HEK293 (cell line): ENCODE measurements around the gene MTX1.

Source experiments
- CTCF ChIA-PET: fragments of 350-600 bp; formaldehyde crosslinking; extraction: SDS; loops from one replicate; lab custom pipeline; 2021; ENCODE audit warnings: antibody characterized with exemption; lab: Yijun Ruan, JAX
- POLR2A ChIA-PET: fragments of 300-600 bp; formaldehyde crosslinking; extraction: SDS; loops from one replicate; lab custom pipeline; 2020; ENCODE audit warnings: antibody characterized with exemption, inconsistent platforms; lab: Yijun Ruan, JAX
- H3K27ac ChIP-seq: fragments of 200-500 bp; sonication (Bioruptor generic); 2 replicates; pipeline ENCODE4 v1.5.1; 2014; ENCODE audit warnings: low read depth, low read length, control low read depth, inconsistent platforms; ENCODE audit errors: extremely low read depth
- H3K36me3 ChIP-seq, 2 experiments: fragments of 200-500 bp in 1 of 2; sonication (Bioruptor generic) in 1 of 2; 1 replicate in 1 of 2; 2 replicates in 1 of 2; pipeline ENCODE4 v1.5.1; 2014 to 2017; ENCODE audit warnings: inconsistent platforms in 2 of 2, low read length in 2 of 2; ENCODE audit not compliant: control insufficient read depth in 2 of 2, insufficient read depth in 1 of 2
- H3K4me1 ChIP-seq: fragments of 200-500 bp; sonication (Bioruptor generic); 2 replicates; pipeline ENCODE4 v1.5.1; 2014; ENCODE audit warnings: mild to moderate bottlenecking, low read length, inconsistent platforms; ENCODE audit not compliant: control insufficient read depth, insufficient read depth
- H3K4me3 ChIP-seq: 2 replicates; pipeline ENCODE4 v1.5.1; 2011; ENCODE audit warnings: low read depth, mild to moderate bottlenecking, control low read depth, low read length, moderate library complexity
- H3K9me3 ChIP-seq: fragments of 200-500 bp; sonication (Bioruptor generic); 2 replicates; pipeline ENCODE4 v1.5.1; 2014; ENCODE audit warnings: low read depth, low read length, inconsistent platforms; ENCODE audit not compliant: control insufficient read depth, insufficient read depth
- GLIS1 ChIP-seq: fragments of 450-650 bp; formaldehyde crosslinking; IDR thresholded peaks from 2 replicates; pipeline ENCODE4 v1.5.1; 2016; ENCODE audit warnings: missing biosample characterization, missing genetic modification characterization
- KLF7 ChIP-seq: fragments of 450-650 bp; formaldehyde crosslinking; IDR thresholded peaks from 2 replicates; pipeline ENCODE4 v1.5.1; 2016; ENCODE audit warnings: missing biosample characterization, missing genetic modification characterization, borderline replicate concordance
- SP3 ChIP-seq: fragments of 450-650 bp; formaldehyde crosslinking; IDR thresholded peaks from 2 replicates; pipeline ENCODE4 v1.5.1; 2016; ENCODE audit warnings: missing biosample characterization, missing genetic modification characterization
- ZBTB26 ChIP-seq: fragments of 450-650 bp; formaldehyde crosslinking; optimal IDR thresholded peaks from 2 replicates; pipeline ENCODE3; 2016; ENCODE audit warnings: missing biosample characterization, mild to moderate bottlenecking, missing genetic modification characterization
- ZBTB7A ChIP-seq: fragments of 450-650 bp; formaldehyde crosslinking; IDR thresholded peaks from 2 replicates; pipeline ENCODE4 v1.5.1; 2016; ENCODE audit warnings: low read depth, missing biosample characterization, missing genetic modification characterization
- ZBTB8A ChIP-seq: fragments of 450-650 bp; formaldehyde crosslinking; IDR thresholded peaks from 2 replicates; pipeline ENCODE4 v1.5.1; 2016; ENCODE audit warnings: missing biosample characterization, missing genetic modification characterization
- ZNF175 ChIP-seq: fragments of 450-650 bp; formaldehyde crosslinking; IDR thresholded peaks from 2 replicates; pipeline ENCODE4 v1.5.1; 2016; ENCODE audit warnings: missing biosample characterization, missing genetic modification characterization
- ZNF202 ChIP-seq: fragments of 450-650 bp; formaldehyde crosslinking; IDR thresholded peaks from 2 replicates; pipeline ENCODE4 v1.5.1; 2016; ENCODE audit warnings: missing biosample characterization, missing genetic modification characterization, borderline replicate concordance
- ZNF24 ChIP-seq: fragments of 450-650 bp; formaldehyde crosslinking; IDR thresholded peaks from 2 replicates; pipeline ENCODE4 v1.5.1; 2016; ENCODE audit warnings: missing biosample characterization, missing genetic modification characterization
- ZNF335 ChIP-seq: fragments of 450-650 bp; formaldehyde crosslinking; conservative IDR thresholded peaks from 2 replicates; pipeline ENCODE4 v1.5.1; 2016; ENCODE audit warnings: missing biosample characterization, missing genetic modification characterization
- ZNF366 ChIP-seq: fragments of 450-650 bp; formaldehyde crosslinking; conservative IDR thresholded peaks from 2 replicates; pipeline ENCODE4 v1.5.1; 2016; ENCODE audit warnings: missing biosample characterization, missing genetic modification characterization
- ZNF391 ChIP-seq: fragments of 450-650 bp; formaldehyde crosslinking; IDR thresholded peaks from 2 replicates; pipeline ENCODE4 v1.5.1; 2016; ENCODE audit warnings: low read depth, missing biosample characterization, missing genetic modification characterization, borderline replicate concordance
- ZNF398 ChIP-seq: fragments of 450-650 bp; formaldehyde crosslinking; IDR thresholded peaks from 2 replicates; pipeline ENCODE4 v1.5.1; 2017; ENCODE audit warnings: missing biosample characterization, missing genetic modification characterization
- ZNF501 ChIP-seq: fragments of 450-650 bp; formaldehyde crosslinking; IDR thresholded peaks from 2 replicates; pipeline ENCODE4 v1.5.1; 2016; ENCODE audit warnings: missing biosample characterization, missing genetic modification characterization
- ZNF558 ChIP-seq: fragments of 450-650 bp; formaldehyde crosslinking; IDR thresholded peaks from 2 replicates; pipeline ENCODE4 v1.5.1; 2016; ENCODE audit warnings: missing biosample characterization, missing genetic modification characterization
- ZNF600 ChIP-seq: fragments of 450-650 bp; formaldehyde crosslinking; IDR thresholded peaks from 2 replicates; pipeline ENCODE4 v1.5.1; 2016; ENCODE audit warnings: missing biosample characterization, missing genetic modification characterization
- ZNF610 ChIP-seq: fragments of 450-650 bp; formaldehyde crosslinking; IDR thresholded peaks from 2 replicates; pipeline ENCODE4 v1.5.1; 2016; ENCODE audit warnings: missing biosample characterization, missing genetic modification characterization, borderline replicate concordance
- ZNF629 ChIP-seq: fragments of 450-650 bp; formaldehyde crosslinking; IDR thresholded peaks from 2 replicates; pipeline ENCODE4 v1.5.1; 2017; ENCODE audit warnings: missing biosample characterization, missing genetic modification characterization
- ZNF791 ChIP-seq: fragments of 450-650 bp; formaldehyde crosslinking; IDR thresholded peaks from 2 replicates; pipeline ENCODE4 v1.5.1; 2016; ENCODE audit warnings: missing biosample characterization, missing genetic modification characterization
- TF ChIP-seq, protein P1 (sequence below): fragments of 450-650 bp; formaldehyde crosslinking; IDR thresholded peaks from 2 replicates; pipeline ENCODE4 v1.5.1; 2016; ENCODE audit warnings: missing biosample characterization, missing genetic modification characterization
- TF ChIP-seq, protein P2 (sequence below): fragments of 450-650 bp; formaldehyde crosslinking; IDR thresholded peaks from 2 replicates; pipeline ENCODE4 v1.5.1; 2016; ENCODE audit warnings: missing biosample characterization, missing genetic modification characterization
- TF ChIP-seq, protein P3 (sequence below): fragments of 450-650 bp; formaldehyde crosslinking; IDR thresholded peaks from 2 replicates; pipeline ENCODE4 v1.5.1; 2017; ENCODE audit warnings: missing biosample characterization, missing genetic modification characterization
- TF ChIP-seq, protein P4 (sequence below): fragments of 450-650 bp; formaldehyde crosslinking; IDR thresholded peaks from 2 replicates; pipeline ENCODE4 v1.5.1; 2016; ENCODE audit warnings: missing biosample characterization, missing genetic modification characterization

MTX1 gene

DNA sequence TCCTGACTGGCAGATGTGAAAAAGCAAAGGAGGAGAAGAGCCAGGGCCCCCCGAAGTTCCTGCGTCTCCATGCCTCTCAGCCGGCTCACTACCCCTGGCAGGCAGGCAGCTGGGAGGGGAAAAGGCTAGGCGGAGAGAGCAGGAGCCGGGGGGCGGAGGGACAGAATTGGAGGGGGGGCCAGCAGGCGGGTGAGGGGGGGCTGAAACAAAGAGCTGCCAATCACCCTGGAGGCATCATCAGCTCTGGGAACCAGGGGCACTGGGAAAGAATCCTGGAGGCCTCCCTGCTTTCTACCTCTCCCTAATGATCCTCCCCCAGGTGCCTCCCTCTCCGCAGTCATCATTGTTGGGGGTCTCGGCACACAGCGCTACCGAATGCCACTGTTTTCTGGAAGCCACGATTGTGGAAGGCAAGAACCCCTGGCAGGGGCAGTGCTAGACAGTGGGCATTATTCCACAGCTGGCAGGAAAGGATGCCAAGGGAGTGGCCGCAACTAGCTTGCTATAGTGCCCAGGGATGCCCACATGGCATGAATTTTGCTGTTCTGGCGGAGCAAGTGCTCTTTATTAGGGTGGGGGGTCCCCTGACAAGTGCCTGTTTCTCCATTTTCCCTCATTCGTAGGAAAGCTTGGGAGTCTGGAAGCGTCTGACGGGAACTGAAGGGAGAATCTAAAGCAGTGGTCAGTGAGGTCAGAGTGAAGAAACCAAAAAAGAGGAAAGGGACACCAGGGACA lies 522 bp upstream of the MTX1 start, which contains the start of gene THBS3 (continued):
- peak; percentile 49; the same call in 1 of the 2 replicates for TF ChIP-seq ZNF398 (tag by site-specific recombination)
- no peak for TF ChIP-seq ZNF24 (tag by site-specific recombination)
- TF ChIP-seq ZNF791 (tag by site-specific recombination): 0 out of 2 replicates have a peak, but pooled peaks have one; percentile 21
- TF ChIP-seq ZNF335: peak; percentile 96; the same call in 1 of the 2 replicates
- no peak for TF ChIP-seq ZNF366 (tag by site-specific recombination)
- no peak for TF ChIP-seq ZNF391

- CTCF ChIA-PET: interaction anchor here (0.6 to 3.6 kb wide), 5 partner anchors 16 to 723 kb away, joined by 3 to 28 read pairs (median 4); partner anchors contain the start of genes KRTCAP2 and TRIM46
- peak overlapping the region; percentile 98 for H3K4me3 ChIP-seq
- POLR2A ChIA-PET: interaction anchor here (0.5 to 1.8 kb wide), 8 partner anchors 8 to 589 kb away, joined by 3 to 7 read pairs (median 4); partner anchors contain the start of genes FDPS and KRTCAP2
- no peaks in the 10 kb centered on the region for H3K9me3 ChIP-seq
- TF ChIP-seq ZNF202 (no peak), ZNF600 (peak; percentile 70), ZNF558 (no peak), KLF7 (no peak), ZBTB8A (tag by site-specific recombination) (0 out of 2 replicates have a peak, but pooled peaks have one; percentile 2), ZNF501 (0 out of 2 replicates have a peak, but pooled peaks have one; percentile 13), ZNF610 (tag by site-specific recombination) (0 out of 2 replicates have a peak, but pooled peaks have one; percentile 9), ZNF175 (tag by site-specific recombination) (no peak), SP3 (tag by site-specific recombination) (0 out of 2 replicates have a peak, but pooled peaks have one; percentile 14), ZBTB7A (tag by site-specific recombination) (0 out of 2 replicates have a peak, but pooled peaks have one; percentile 88), ZBTB26 (tag by site-specific recombination) (no peak), GLIS1 (tag by site-specific recombination) (no peak), ZNF629 (tag by site-specific recombination) (0 out of 2 replicates have a peak, but pooled peaks have one; percentile 15)
- TF ChIP-seq, protein P1, sequence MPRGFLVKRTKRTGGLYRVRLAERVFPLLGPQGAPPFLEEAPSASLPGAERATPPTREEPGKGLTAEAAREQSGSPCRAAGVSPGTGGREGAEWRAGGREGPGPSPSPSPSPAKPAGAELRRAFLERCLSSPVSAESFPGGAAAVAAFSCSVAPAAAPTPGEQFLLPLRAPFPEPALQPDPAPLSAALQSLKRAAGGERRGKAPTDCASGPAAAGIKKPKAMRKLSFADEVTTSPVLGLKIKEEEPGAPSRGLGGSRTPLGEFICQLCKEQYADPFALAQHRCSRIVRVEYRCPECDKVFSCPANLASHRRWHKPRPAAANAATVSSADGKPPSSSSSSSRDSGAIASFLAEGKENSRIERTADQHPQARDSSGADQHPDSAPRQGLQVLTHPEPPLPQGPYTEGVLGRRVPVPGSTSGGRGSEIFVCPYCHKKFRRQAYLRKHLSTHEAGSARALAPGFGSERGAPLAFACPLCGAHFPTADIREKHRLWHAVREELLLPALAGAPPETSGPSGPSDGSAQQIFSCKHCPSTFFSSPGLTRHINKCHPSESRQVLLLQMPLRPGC (tag by site-specific recombination): peak; percentile 37; the same call in 1 of the 2 replicates
- TF ChIP-seq, protein P2, sequence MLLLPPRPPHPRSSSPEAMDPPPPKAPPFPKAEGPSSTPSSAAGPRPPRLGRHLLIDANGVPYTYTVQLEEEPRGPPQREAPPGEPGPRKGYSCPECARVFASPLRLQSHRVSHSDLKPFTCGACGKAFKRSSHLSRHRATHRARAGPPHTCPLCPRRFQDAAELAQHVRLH (tag by site-specific recombination): 0 out of 2 replicates have a peak, but pooled peaks have one; percentile 61
- TF ChIP-seq, protein P3, sequence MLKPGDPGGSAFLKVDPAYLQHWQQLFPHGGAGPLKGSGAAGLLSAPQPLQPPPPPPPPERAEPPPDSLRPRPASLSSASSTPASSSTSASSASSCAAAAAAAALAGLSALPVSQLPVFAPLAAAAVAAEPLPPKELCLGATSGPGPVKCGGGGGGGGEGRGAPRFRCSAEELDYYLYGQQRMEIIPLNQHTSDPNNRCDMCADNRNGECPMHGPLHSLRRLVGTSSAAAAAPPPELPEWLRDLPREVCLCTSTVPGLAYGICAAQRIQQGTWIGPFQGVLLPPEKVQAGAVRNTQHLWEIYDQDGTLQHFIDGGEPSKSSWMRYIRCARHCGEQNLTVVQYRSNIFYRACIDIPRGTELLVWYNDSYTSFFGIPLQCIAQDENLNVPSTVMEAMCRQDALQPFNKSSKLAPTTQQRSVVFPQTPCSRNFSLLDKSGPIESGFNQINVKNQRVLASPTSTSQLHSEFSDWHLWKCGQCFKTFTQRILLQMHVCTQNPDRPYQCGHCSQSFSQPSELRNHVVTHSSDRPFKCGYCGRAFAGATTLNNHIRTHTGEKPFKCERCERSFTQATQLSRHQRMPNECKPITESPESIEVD: no peak
- TF ChIP-seq, protein P4, sequence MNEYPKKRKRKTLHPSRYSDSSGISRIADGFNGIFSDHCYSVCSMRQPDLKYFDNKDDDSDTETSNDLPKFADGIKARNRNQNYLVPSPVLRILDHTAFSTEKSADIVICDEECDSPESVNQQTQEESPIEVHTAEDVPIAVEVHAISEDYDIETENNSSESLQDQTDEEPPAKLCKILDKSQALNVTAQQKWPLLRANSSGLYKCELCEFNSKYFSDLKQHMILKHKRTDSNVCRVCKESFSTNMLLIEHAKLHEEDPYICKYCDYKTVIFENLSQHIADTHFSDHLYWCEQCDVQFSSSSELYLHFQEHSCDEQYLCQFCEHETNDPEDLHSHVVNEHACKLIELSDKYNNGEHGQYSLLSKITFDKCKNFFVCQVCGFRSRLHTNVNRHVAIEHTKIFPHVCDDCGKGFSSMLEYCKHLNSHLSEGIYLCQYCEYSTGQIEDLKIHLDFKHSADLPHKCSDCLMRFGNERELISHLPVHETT (tag by site-specific recombination): peak; percentile 97
- H3K36me3 ChIP-seq: peaks cover 0 to 23% of the 10 kb centered on the region in 2 experiments; a peak in 1 of 3 replicates
- peaks cover 4% of the 10 kb centered on the region for H3K4me1 ChIP-seq
- peak overlapping the region; percentile 86; the same call in 1 of the 2 replicates for H3K27ac ChIP-seq
Observed at GRCh38 chr1:155209312-155209721, 822 bp downstream of the MTX1 start.
